Mesendoderm (in vitro differentiated cells): ENCODE results near the gene IFI44L.

ENCODE experiments used
- DNase-seq: peaks from one replicate; pipeline ENCODE4 v3.0.0; 2013
- H2AK5ac ChIP-seq: 2 replicates; pipeline ENCODE4 v1.6.1; 2013; ENCODE audit warnings: low read length, inconsistent platforms
- H2BK120ac ChIP-seq: 2 replicates; pipeline ENCODE4 v1.6.1; 2013; ENCODE audit warnings: low read depth, mild to moderate bottlenecking, low read length, moderate library complexity, mixed read lengths
- H2BK15ac ChIP-seq: replicated peaks from 2 replicates; pipeline ENCODE4 v1.6.1; 2013; ENCODE audit warnings: low read depth, mild to moderate bottlenecking, moderate library complexity
- H2BK5ac ChIP-seq: 2 replicates; pipeline ENCODE4 v1.6.1; 2013; ENCODE audit warnings: low read length, inconsistent platforms
- H3K18ac ChIP-seq: 2 replicates; pipeline ENCODE4 v1.6.1; 2013; ENCODE audit warnings: mild to moderate bottlenecking, low read length, mixed read lengths
- H3K23ac ChIP-seq: one replicate; pipeline ENCODE4 v1.6.1; 2013; ENCODE audit warnings: low read length
- H3K27ac ChIP-seq: 2 replicates; pipeline ENCODE4 v1.5.1; 2013; ENCODE audit warnings: low read depth, mild to moderate bottlenecking, inconsistent platforms, low read length, moderate library complexity
- H3K27me3 ChIP-seq: 2 replicates; pipeline ENCODE4 v1.6.1; 2013; ENCODE audit warnings: low read length, control low read depth, mild to moderate bottlenecking, inconsistent platforms; ENCODE audit not compliant: insufficient read depth, poor library complexity
- H3K36me3 ChIP-seq: 2 replicates; pipeline ENCODE4 v1.6.1; 2013; ENCODE audit warnings: low read length, inconsistent platforms; ENCODE audit not compliant: control insufficient read depth, insufficient read depth
- H3K4ac ChIP-seq: one replicate; pipeline ENCODE4 v1.6.1; 2013; ENCODE audit warnings: low read depth, mild to moderate bottlenecking, low read length, moderate library complexity
- H3K4me1 ChIP-seq: 2 replicates; pipeline ENCODE4 v1.6.1; 2013; ENCODE audit warnings: low read depth, low read length, inconsistent platforms; ENCODE audit not compliant: control insufficient read depth
- H3K4me2 ChIP-seq: 2 replicates; pipeline ENCODE4 v1.6.1; 2013; ENCODE audit warnings: low read length
- H3K4me3 ChIP-seq: 2 replicates; pipeline ENCODE4 v1.5.1; 2013; ENCODE audit warnings: mild to moderate bottlenecking, low read length
- H3K56ac ChIP-seq: one replicate; pipeline ENCODE4 v1.6.1; 2013; ENCODE audit warnings: low read length
- H3K79me1 ChIP-seq: 2 replicates; pipeline ENCODE4 v1.6.1; 2013; ENCODE audit warnings: low read length, inconsistent platforms
- H3K79me2 ChIP-seq: 2 replicates; pipeline ENCODE4 v1.6.1; 2013; ENCODE audit warnings: mild to moderate bottlenecking, low read length; ENCODE audit not compliant: control insufficient read depth, insufficient read depth
- H3K9ac ChIP-seq: 2 replicates; pipeline ENCODE4 v1.6.1; 2013; ENCODE audit warnings: low read length, inconsistent platforms
- H4K5ac ChIP-seq: one replicate; pipeline ENCODE4 v1.6.1; 2013; ENCODE audit warnings: low read length
- H4K8ac ChIP-seq: one replicate; pipeline ENCODE4 v1.6.1; 2013; ENCODE audit warnings: low read depth, mild to moderate bottlenecking, control low read depth, low read length, moderate library complexity
- WGBS: extraction: QIAGEN DNeasy Blood & Tissue Kit; methylation state at CpG from one replicate; pipeline ENCODE4 v1.1.7; 2013; ENCODE audit warnings: low lambda C conversion rate, missing lambda C conversion rate; ENCODE audit not compliant: insufficient coverage; ENCODE audit errors: extremely low coverage; 5-methylcytosine and 5-hydroxymethylcytosine counted together

Gene IFI44L

GRCh38 chr1:78688697-78689096 lies 68.4 kb downstream of the IFI44L start:
- no peak overlapping the region for H3K4ac ChIP-seq
- no peak overlapping the region for H3K18ac ChIP-seq
- H3K9ac ChIP-seq, result no peak overlapping the region
- H3K4me2 ChIP-seq, result no peak overlapping the region
- H3K56ac ChIP-seq, result no peak overlapping the region
- no peak overlapping the region for H4K5ac ChIP-seq
- H2BK5ac ChIP-seq, result no peak overlapping the region
- no peaks in the 10 kb centered on the region for H3K36me3 ChIP-seq
- no peaks in the 10 kb centered on the region for H3K79me1 ChIP-seq
- no peak overlapping the region for H4K8ac ChIP-seq
- H3K27ac ChIP-seq, result no peak overlapping the region
- H2BK15ac ChIP-seq, result no peak overlapping the region
- H2BK120ac ChIP-seq, result no peak overlapping the region
- H2AK5ac ChIP-seq, result no peak overlapping the region
- no peaks in the 10 kb centered on the region for H3K79me2 ChIP-seq
- no peak overlapping the region for H3K23ac ChIP-seq
- H3K4me3 ChIP-seq, result no peak overlapping the region
- no peaks in the 10 kb centered on the region for H3K4me1 ChIP-seq
- H3K27me3 ChIP-seq, result no peaks in the 10 kb centered on the region
- peak; percentile 21 for DNase-seq

- no CpG with 5 or more reads among the region's 3 CpGs for WGBS
- no peak overlapping the region for H4K8ac ChIP-seq
- H3K23ac ChIP-seq, result no peak overlapping the region
- H2BK5ac ChIP-seq, result no peak overlapping the region
- H3K4ac ChIP-seq, result no peak overlapping the region
- H3K18ac ChIP-seq, result no peak overlapping the region
- DNase-seq, result no peak
- H2BK120ac ChIP-seq, result no peak overlapping the region
- no peak overlapping the region for H3K4me2 ChIP-seq
- no peak overlapping the region for H3K27ac ChIP-seq
- no peak overlapping the region for H3K56ac ChIP-seq
- no peaks in the 10 kb centered on the region for H3K79me1 ChIP-seq
- no peak overlapping the region for H3K9ac ChIP-seq
- no peaks in the 10 kb centered on the region for H3K79me2 ChIP-seq
- no peaks in the 10 kb centered on the region for H3K36me3 ChIP-seq
- H2AK5ac ChIP-seq, result no peak overlapping the region
- H3K4me1 ChIP-seq, result no peaks in the 10 kb centered on the region
- no peaks in the 10 kb centered on the region for H3K27me3 ChIP-seq
- H3K4me3 ChIP-seq, result no peak overlapping the region
- no peak overlapping the region for H4K5ac ChIP-seq
- H2BK15ac ChIP-seq, result no peak overlapping the region
These were observed 70.3 kb downstream of the IFI44L start for GRCh38 chr1:78690516-78690915.

GRCh38 chr1:78691995-78692747 lies 71.9 kb downstream of the IFI44L start:
- H3K9ac ChIP-seq, result no peak overlapping the region
- H3K4me3 ChIP-seq, result no peak overlapping the region
- H2BK5ac ChIP-seq, result no peak overlapping the region
- H3K27ac ChIP-seq, result no peak overlapping the region
- DNase-seq, result no peak
- H3K56ac ChIP-seq, result no peak overlapping the region
- WGBS, result no CpG with 5 or more reads among the region's 4 CpGs
- H3K79me1 ChIP-seq, result no peaks in the 10 kb centered on the region
- no peak overlapping the region for H2BK120ac ChIP-seq
- H3K23ac ChIP-seq, result no peak overlapping the region
- no peak overlapping the region for H4K8ac ChIP-seq
- no peaks in the 10 kb centered on the region for H3K4me1 ChIP-seq
- H4K5ac ChIP-seq, result no peak overlapping the region
- H2AK5ac ChIP-seq, result no peak overlapping the region
- H3K79me2 ChIP-seq, result no peaks in the 10 kb centered on the region
- no peak overlapping the region for H3K4me2 ChIP-seq
- H3K27me3 ChIP-seq, result no peaks in the 10 kb centered on the region
- H3K4ac ChIP-seq, result no peak overlapping the region
- no peak overlapping the region for H3K18ac ChIP-seq
- H2BK15ac ChIP-seq, result no peak overlapping the region
- H3K36me3 ChIP-seq, result no peaks in the 10 kb centered on the region
